Omental fat pad (tissue), 4 donors: ENCODE measurements around the gene ETV4. TPM values are rescaled to one million over a fixed set of nuclear protein-coding genes. Genes with fewer than 3 reads are reported as not detected.

Experiments used
- ATAC-seq: fragments of 150-250 bp; one replicate; pipeline ENCODE4 v1.9.1; 2016; ENCODE audit warnings: mild to moderate bottlenecking, moderate library complexity; ENCODE audit not compliant: low FRiP score
- DNase-seq: peaks from one replicate; pipeline ENCODE4 v3.0.0-alpha.2; 2019; ENCODE audit warnings: low spot score
- CTCF ChIP-seq, 3 donors: fragments of 450-650 bp; IDR thresholded peaks; one replicate each; pipeline ENCODE4 v1.5.1; 2016 to 2017; ENCODE audit warnings: antibody characterized with exemption in 3 of 3, mild to moderate bottlenecking in 3 of 3, moderate library complexity in 2 of 3
- total RNA-seq, 4 donors: library from RNA; depleted of rRNA; stranded (reverse); fragments of >200 nt; gene quantifications; one replicate each; pipeline ENCODE4 v1.1.0, GENCODE V29; 2016

The ETV4 gene
- total RNA-seq, 4 donors from 2014 or later: 0.37 to 1.3 TPM; not detected in 2

DNA sequence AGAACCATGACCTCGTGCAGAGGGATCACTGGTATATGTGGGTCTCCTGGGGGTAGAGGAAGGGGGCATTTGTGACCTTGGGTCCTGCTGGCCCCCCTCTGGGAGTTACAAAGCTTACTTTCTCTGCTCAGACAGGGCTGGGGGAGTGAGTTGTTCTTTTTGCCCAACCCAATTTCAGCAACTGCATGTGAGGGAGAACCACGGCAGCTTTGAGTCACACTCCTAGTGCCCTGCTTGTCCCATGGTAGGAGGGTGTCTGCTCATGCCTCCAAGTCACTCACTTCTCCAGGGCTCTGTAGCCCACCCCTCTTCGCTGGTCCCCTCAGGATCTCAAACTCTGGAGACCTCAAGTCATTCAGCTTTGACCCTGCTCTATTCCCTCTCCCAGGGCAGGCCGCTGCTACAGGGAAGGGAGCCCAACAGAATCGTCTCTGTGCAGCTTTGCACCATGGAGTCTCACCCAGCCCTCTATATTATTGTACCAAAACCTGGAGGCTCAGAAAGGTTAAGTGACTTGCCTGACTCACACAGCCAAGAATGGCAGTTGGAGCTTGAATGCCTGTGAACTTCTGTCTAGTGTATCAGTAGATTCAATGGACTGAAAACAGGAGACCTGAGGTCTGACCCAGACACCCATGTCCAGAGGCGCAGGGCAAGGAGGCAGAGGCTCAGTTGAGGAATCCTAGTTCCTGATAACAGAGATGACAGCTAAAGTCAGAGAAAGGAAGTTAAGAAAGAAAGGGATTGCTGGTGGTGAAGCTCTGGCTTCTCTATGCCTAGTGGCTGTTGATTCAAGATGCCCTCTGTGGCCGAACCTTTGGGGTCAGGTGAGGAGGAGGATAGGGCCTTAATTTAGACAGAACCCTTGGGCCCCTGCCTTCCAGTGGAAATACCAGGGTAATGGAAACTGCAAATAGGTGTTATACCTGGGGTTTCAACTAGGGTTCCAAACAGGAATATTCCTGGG, 14.6 kb upstream of the ETV4 start:
- ATAC-seq: no peak
- TF ChIP-seq CTCF (IDR thresholded peaks at IDR 0.05): no peak
- no peak for DNase-seq

GRCh38 chr17:43559161-43559816, 13.1 kb upstream of the ETV4 start:
- no peak for ATAC-seq
- no peak for TF ChIP-seq CTCF (IDR thresholded peaks at IDR 0.05)
- no peak for DNase-seq

GRCh38 chr17:43558805-43559160, 12.6 kb upstream of the ETV4 start:
- ATAC-seq (no peak), DNase-seq (no peak)
- TF ChIP-seq CTCF (IDR thresholded peaks at IDR 0.05): no peak

- ATAC-seq (no peak), DNase-seq (no peak)
- no peak for TF ChIP-seq CTCF (IDR thresholded peaks at IDR 0.05)
Observed at GRCh38 chr17:43556292-43556691, 10.2 kb upstream of the ETV4 start.

DNA sequence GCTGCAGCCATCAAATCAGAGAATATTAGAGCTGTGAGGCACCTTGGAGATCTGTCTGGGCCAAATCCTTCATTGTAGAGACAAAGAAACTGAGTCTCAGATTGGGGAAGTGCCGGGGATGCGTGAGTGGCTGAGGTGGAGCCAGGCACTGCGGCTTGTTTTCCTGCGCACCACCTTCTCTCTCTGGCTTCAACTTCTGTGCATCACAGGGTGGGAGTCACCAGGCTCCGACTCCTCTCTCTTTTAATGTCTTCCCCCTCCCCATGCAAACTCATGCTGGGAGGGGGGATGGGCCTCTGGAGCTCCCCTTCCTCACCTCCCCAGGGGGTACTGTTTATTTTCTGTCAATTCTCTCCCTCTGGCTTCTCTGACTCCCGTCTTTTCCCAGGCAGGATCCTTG, 8.7 kb upstream of the ETV4 start:
- TF ChIP-seq CTCF (IDR thresholded peaks at IDR 0.05): no peak
- no peak for DNase-seq
- ATAC-seq: no peak

- no peak for DNase-seq
- no peak for TF ChIP-seq CTCF (IDR thresholded peaks at IDR 0.05)
- ATAC-seq: no peak
Observed at GRCh38 chr17:43553573-43553972, 7.4 kb upstream of the ETV4 start.
